ENCODE measurements around the gene PRXL2B. TPM values are rescaled to one million over a fixed set of nuclear protein-coding genes. Genes with fewer than 3 reads are reported as not detected.
"Not testable (repeated sequence)": the region's sequence is repeated elsewhere in the genome, so short reads cannot be mapped to it uniquely, and the experiment has no call there.

Gene PRXL2B
- total RNA-seq, 2 experiments from 2014 or later = 5.2 to 10.4 TPM

DNA sequence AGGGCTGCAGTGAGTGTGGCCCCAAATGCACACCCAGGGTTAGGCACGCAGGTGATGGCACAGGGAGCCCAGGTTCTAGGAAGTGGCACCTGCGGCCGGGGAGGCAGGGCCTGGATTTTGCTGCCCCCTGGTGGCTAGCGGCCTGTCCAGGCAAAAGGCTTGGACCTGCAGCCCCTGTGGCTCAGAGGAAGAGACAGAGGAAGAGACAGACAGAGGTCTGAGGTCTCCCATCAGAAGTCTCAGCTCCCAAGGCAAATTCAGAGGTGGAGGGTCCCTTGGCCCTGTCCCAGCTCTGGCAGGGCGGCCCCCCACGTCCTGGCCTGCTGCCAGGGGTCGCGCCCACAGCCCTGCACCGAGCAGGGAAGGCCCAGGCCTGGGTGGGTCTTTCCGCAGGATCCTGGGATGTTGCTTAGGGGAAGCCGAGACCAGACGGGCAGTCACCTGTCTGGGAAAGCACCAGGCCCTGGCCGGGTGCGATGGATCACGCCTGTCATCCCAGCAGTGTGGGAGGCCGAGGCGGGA is 38.4 kb upstream of the PRXL2B start:
- H3K9me2 ChIP-seq (ENCODE audit: insufficient read depth, low read length) = no peaks in the 10 kb centered on the region
- peak; percentile 90 for DNase-seq (ENCODE audit: low spot score)
- POLR2A ChIA-PET = interaction anchor here (0.5 to 3.7 kb wide), 4 partner anchors 37 to 641 kb away, joined by 3 to 15 read pairs (median 5); partner anchors contain the start of gene PEX10
- CTCF ChIA-PET (ENCODE audit: unreplicated experiment) = interaction anchor here (0.5 to 0.6 kb wide), 2 partner anchors 126 to 134 kb away, joined by 4 to 5 read pairs; no protein-coding TSS in a partner anchor
- H4K20me1 ChIP-seq (ENCODE audit: insufficient read depth, low read length) = no peaks in the 10 kb centered on the region
- H3K4me1 ChIP-seq (ENCODE audit: insufficient read depth, low read length, poor library complexity, severe bottlenecking) = peaks cover 44% of the 10 kb centered on the region
- peak overlapping the region; percentile 17; the same call in 1 of the 2 replicates for H2AFZ ChIP-seq (ENCODE audit: low read length)
- no TSS peak for BruUV-seq (replicated peaks)
- peak overlapping the region; percentile 76 for H3K4me3 ChIP-seq (ENCODE audit: low read depth, low read length, poor library complexity, severe bottlenecking)
- H3K79me2 ChIP-seq (ENCODE audit: insufficient read depth, low read depth, low read length) = no peaks in the 10 kb centered on the region
- H3K27ac ChIP-seq (ENCODE audit: low read depth, low read length, poor library complexity, severe bottlenecking) = peak overlapping the region; percentile 92
- peak overlapping the region; percentile 94 for H3K4me2 ChIP-seq (ENCODE audit: low read length)
- H3K36me3 ChIP-seq (ENCODE audit: insufficient read depth, low read length) = no peaks in the 10 kb centered on the region
- no peaks in the 10 kb centered on the region for H3K9me3 ChIP-seq (ENCODE audit: low read length)
- intact Hi-C loops (cut with micrococcal nuclease; ENCODE audit: unreplicated experiment) = loop anchor here (1.0 to 5.0 kb wide), 4 partner anchors 37 to 157 kb away; partner anchors contain the start of genes MORN1 and RER1
- TF ChIP-seq EZH2phosphoT487 (IDR thresholded peaks at IDR 0.05; ENCODE audit: borderline replicate concordance, low read depth, low read length) = no peak
- TF ChIP-seq, protein P1, sequence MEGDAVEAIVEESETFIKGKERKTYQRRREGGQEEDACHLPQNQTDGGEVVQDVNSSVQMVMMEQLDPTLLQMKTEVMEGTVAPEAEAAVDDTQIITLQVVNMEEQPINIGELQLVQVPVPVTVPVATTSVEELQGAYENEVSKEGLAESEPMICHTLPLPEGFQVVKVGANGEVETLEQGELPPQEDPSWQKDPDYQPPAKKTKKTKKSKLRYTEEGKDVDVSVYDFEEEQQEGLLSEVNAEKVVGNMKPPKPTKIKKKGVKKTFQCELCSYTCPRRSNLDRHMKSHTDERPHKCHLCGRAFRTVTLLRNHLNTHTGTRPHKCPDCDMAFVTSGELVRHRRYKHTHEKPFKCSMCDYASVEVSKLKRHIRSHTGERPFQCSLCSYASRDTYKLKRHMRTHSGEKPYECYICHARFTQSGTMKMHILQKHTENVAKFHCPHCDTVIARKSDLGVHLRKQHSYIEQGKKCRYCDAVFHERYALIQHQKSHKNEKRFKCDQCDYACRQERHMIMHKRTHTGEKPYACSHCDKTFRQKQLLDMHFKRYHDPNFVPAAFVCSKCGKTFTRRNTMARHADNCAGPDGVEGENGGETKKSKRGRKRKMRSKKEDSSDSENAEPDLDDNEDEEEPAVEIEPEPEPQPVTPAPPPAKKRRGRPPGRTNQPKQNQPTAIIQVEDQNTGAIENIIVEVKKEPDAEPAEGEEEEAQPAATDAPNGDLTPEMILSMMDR (conservative IDR thresholded peaks at IDR 0.05; ENCODE audit: low read length) = peak; percentile 93

DNA sequence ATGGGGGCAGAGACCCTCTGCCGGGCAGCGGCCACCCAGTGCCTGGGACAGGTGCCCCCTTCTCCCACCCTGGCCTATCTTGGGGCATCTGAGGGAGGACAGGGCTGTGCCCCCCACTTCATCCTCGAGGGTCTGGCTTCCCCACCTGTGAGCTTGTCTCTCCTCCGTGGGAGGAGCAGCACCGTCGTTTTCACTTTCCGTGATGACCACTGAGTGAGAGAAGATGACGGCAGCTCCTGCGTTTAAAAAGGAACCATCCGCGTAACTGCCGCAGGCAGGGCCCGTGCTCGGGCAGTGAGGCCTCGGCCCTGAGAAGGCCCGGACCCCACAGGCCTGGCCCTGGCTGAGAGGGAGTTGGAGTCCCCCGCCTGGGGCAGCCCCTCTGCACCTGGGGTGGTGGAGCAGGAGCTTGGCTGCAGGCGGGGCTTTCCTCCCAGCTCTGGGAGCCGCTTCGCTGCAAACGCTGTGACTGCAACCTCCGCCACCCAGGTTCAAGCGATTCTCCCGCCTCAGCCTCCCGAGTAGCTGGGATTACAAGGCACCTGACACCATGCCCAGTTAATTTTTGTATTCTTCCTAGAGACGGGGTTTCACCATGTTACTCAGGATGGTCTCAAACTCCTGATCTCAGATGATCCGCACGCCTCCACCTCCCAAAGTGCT is 37.1 kb upstream of the PRXL2B start:
- H3K4me1 ChIP-seq (ENCODE audit: insufficient read depth, low read length, poor library complexity, severe bottlenecking) = peaks cover 44% of the 10 kb centered on the region
- intact Hi-C loops (cut with micrococcal nuclease; ENCODE audit: unreplicated experiment) = loop anchor here (2.0 to 5.0 kb wide), 2 partner anchors 35 to 117 kb away; no protein-coding TSS in a partner anchor
- H3K36me3 ChIP-seq (ENCODE audit: insufficient read depth, low read length); BruUV-seq (replicated peaks); H2AFZ ChIP-seq (ENCODE audit: low read length); H3K79me2 ChIP-seq (ENCODE audit: insufficient read depth, low read depth, low read length); H4K20me1 ChIP-seq (ENCODE audit: insufficient read depth, low read length); H3K9me3 ChIP-seq (ENCODE audit: low read length); H3K9me2 ChIP-seq (ENCODE audit: insufficient read depth, low read length); DNase-seq (ENCODE audit: low spot score); CTCF ChIA-PET (ENCODE audit: unreplicated experiment): not testable (repeated sequence)
- POLR2A ChIA-PET = interaction anchor here (0.6 to 0.7 kb wide), 3 partner anchors 36 to 354 kb away, joined by 3 read pairs; no protein-coding TSS in a partner anchor
- H3K4me3 ChIP-seq (ENCODE audit: low read depth, low read length, poor library complexity, severe bottlenecking) = peak overlapping the region; percentile 76
- peak overlapping the region; percentile 94 for H3K4me2 ChIP-seq (ENCODE audit: low read length)
- peak overlapping the region; percentile 92 for H3K27ac ChIP-seq (ENCODE audit: low read depth, low read length, poor library complexity, severe bottlenecking)

DNA sequence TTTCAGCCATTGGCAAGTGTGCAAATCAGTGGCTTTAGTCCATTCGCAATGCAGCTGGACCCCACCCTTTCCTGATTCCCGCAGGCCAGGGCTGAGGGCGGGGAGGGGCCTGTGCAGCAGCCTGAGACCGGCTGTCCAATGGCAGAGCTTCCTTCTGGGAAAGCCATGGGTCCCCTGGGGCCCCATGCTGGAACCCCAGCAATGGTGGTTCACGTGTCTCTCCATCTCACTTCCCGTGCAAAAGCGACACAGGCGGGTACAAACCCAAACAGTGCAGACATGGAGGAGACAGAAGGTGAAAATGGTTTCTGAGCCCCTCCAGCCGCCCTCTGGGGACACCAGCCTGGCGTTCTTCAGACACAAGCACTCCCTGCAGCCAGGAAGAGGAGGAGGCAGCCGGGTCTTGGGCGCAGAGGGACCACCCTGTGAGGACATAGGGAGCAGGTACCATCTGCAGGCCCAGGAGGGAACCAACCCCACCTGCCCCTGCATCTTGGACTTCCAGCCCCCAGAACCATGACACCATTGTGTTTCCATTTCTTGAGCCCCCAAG is 36.2 kb upstream of the PRXL2B start:
- CTCF ChIA-PET (ENCODE audit: unreplicated experiment); H3K36me3 ChIP-seq (ENCODE audit: insufficient read depth, low read length); H3K4me2 ChIP-seq (ENCODE audit: low read length); H3K9me3 ChIP-seq (ENCODE audit: low read length); intact Hi-C loops (cut with micrococcal nuclease; ENCODE audit: unreplicated experiment); H3K9me2 ChIP-seq (ENCODE audit: insufficient read depth, low read length); BruUV-seq (replicated peaks); H2AFZ ChIP-seq (ENCODE audit: low read length); H3K4me3 ChIP-seq (ENCODE audit: low read depth, low read length, poor library complexity, severe bottlenecking); H4K20me1 ChIP-seq (ENCODE audit: insufficient read depth, low read length); H3K27ac ChIP-seq (ENCODE audit: low read depth, low read length, poor library complexity, severe bottlenecking); POLR2A ChIA-PET; H3K79me2 ChIP-seq (ENCODE audit: insufficient read depth, low read depth, low read length); DNase-seq (ENCODE audit: low spot score): not testable (repeated sequence)
- H3K4me1 ChIP-seq (ENCODE audit: insufficient read depth, low read length, poor library complexity, severe bottlenecking) = peaks cover 48% of the 10 kb centered on the region

DNA sequence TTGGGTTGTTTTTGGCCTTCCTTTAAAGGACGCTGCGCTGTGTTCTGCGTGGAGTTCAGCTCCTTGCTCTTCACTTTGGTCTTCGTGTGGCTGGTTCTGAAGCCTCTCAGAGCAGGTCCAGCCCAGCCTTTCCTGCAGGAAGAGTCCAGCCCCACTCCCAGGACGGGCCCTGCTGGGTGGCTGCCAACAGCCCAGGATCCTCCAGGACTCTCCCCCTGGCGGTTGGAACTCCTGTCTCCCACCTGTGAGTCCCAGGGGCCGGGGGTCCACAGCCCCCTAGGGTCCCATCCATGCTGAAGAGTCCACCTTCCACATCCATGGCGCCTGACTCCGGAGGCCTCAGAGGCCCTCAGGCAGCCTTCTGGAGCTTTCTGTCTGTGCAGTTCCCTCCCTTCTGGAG is 35.0 kb upstream of the PRXL2B start:
- BruUV-seq (replicated peaks); intact Hi-C loops (cut with micrococcal nuclease; ENCODE audit: unreplicated experiment); H3K9me2 ChIP-seq (ENCODE audit: insufficient read depth, low read length); H3K4me3 ChIP-seq (ENCODE audit: low read depth, low read length, poor library complexity, severe bottlenecking); H3K27ac ChIP-seq (ENCODE audit: low read depth, low read length, poor library complexity, severe bottlenecking); H3K9me3 ChIP-seq (ENCODE audit: low read length); CTCF ChIA-PET (ENCODE audit: unreplicated experiment); H4K20me1 ChIP-seq (ENCODE audit: insufficient read depth, low read length); H3K79me2 ChIP-seq (ENCODE audit: insufficient read depth, low read depth, low read length); H2AFZ ChIP-seq (ENCODE audit: low read length); DNase-seq (ENCODE audit: low spot score); H3K4me2 ChIP-seq (ENCODE audit: low read length); H3K36me3 ChIP-seq (ENCODE audit: insufficient read depth, low read length); POLR2A ChIA-PET: not testable (repeated sequence)
- H3K4me1 ChIP-seq (ENCODE audit: insufficient read depth, low read length, poor library complexity, severe bottlenecking) = peaks cover 52% of the 10 kb centered on the region

Data from OCI-LY7 (cell line).